ENCODE measurements around the gene PSME2. TPM values are rescaled to one million over a fixed set of nuclear protein-coding genes. Genes with fewer than 3 reads are reported as not detected.

Gene PSME2
- total and polyA plus RNA-seq, 2 of the 13 experiments (the other 11 are each of a cell fraction or from before 2014, with no cell fraction given) = 332 to 716 TPM

DNA sequence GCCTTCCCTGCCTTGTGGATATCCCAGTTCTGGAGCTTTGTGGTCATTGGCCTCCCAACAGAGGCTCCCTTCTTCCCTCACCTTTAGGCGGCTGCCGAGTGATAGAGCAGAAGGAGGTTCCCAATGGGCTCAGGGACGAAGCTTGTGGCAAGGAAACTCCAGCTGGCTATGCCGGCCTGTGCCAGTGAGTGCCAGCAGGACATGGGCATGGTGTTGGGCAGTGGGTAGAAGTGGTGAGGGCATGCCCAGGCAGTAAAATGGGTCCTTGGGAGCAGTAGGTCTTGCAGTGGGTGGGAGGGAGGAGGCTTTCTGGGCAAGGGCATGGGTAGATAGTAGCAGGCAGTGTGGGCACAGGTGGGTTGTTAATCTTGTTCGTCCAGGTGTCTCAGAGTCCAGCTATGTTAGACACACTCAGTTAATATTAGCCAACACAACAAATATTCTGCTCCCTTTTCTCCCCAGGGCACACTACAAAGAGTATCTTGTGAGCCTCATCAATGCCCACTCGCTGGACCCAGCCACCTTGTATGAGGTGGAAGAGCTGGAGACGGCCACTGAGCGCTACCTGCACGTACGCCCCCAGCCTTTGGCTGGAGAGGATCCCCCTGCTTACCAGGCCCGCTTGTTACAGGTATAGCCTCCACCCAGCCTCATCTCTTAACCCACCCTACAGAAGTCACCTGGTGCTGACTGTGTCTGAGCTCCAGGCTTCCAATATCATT, 13.5 kb upstream of the PSME2 start (continued):
- no peak for TF ChIP-seq MEF2D (CRISPR knock-in tag; IDR thresholded peaks at IDR 0.05)
- no peak for TF ChIP-seq ZNF251 (CRISPR knock-in tag; IDR thresholded peaks at IDR 0.05)
- TF ChIP-seq ADNP (CRISPR knock-in tag; IDR thresholded peaks at IDR 0.05) = no peak
- no peak for TF ChIP-seq ZSCAN29 (CRISPR knock-in tag; conservative IDR thresholded peaks at IDR 0.05)
- no peak for TF ChIP-seq KLF6 (CRISPR knock-in tag; IDR thresholded peaks at IDR 0.05)
- TF ChIP-seq ZNF282 (IDR thresholded peaks at IDR 0.05; ENCODE audit: partially characterized antibody) = no peak
- TF ChIP-seq ZFP41 (CRISPR knock-in tag; IDR thresholded peaks at IDR 0.05; ENCODE audit: borderline replicate concordance) = no peak
- peak; percentile 81 for TF ChIP-seq AGO2 (optimal IDR thresholded peaks at IDR 0.05; ENCODE audit: low read depth, low read length)
- 0 out of 2 replicates have a peak, but pooled peaks have one; percentile 20 for TF ChIP-seq ZNF839 (CRISPR knock-in tag; IDR thresholded peaks at IDR 0.05; ENCODE audit: borderline replicate concordance)
- no peak for TF ChIP-seq ZBTB20 (CRISPR knock-in tag; IDR thresholded peaks at IDR 0.05; ENCODE audit: borderline replicate concordance, low read depth)
- TF ChIP-seq ZNF776 (CRISPR knock-in tag; IDR thresholded peaks at IDR 0.05) = 0 out of 2 replicates have a peak, but pooled peaks have one; percentile 31
- TF ChIP-seq RBM22 (optimal IDR thresholded peaks at IDR 0.05; ENCODE audit: low read length) = peak; percentile 54
- TF ChIP-seq ZNF749 (CRISPR knock-in tag; IDR thresholded peaks at IDR 0.05; ENCODE audit: borderline replicate concordance) = no peak
- no peak for TF ChIP-seq POGZ (CRISPR knock-in tag; IDR thresholded peaks at IDR 0.05)
- no peak for TF ChIP-seq THAP11 (CRISPR knock-in tag; IDR thresholded peaks at IDR 0.05)
- no peak for TF ChIP-seq GABPB1 (CRISPR knock-in tag; IDR thresholded peaks at IDR 0.05)
- 0 out of 2 replicates have a peak, but pooled peaks have one; percentile 16 for TF ChIP-seq DNMT1 (CRISPR knock-in tag; IDR thresholded peaks at IDR 0.05)
- TF ChIP-seq, protein P1, sequence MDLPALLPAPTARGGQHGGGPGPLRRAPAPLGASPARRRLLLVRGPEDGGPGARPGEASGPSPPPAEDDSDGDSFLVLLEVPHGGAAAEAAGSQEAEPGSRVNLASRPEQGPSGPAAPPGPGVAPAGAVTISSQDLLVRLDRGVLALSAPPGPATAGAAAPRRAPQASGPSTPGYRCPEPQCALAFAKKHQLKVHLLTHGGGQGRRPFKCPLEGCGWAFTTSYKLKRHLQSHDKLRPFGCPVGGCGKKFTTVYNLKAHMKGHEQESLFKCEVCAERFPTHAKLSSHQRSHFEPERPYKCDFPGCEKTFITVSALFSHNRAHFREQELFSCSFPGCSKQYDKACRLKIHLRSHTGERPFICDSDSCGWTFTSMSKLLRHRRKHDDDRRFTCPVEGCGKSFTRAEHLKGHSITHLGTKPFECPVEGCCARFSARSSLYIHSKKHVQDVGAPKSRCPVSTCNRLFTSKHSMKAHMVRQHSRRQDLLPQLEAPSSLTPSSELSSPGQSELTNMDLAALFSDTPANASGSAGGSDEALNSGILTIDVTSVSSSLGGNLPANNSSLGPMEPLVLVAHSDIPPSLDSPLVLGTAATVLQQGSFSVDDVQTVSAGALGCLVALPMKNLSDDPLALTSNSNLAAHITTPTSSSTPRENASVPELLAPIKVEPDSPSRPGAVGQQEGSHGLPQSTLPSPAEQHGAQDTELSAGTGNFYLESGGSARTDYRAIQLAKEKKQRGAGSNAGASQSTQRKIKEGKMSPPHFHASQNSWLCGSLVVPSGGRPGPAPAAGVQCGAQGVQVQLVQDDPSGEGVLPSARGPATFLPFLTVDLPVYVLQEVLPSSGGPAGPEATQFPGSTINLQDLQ (CRISPR knock-in tag; IDR thresholded peaks at IDR 0.05) = 0 out of 2 replicates have a peak, but pooled peaks have one; percentile 24
- no peak for TF ChIP-seq ZNF775 (CRISPR knock-in tag; IDR thresholded peaks at IDR 0.05; ENCODE audit: borderline replicate concordance)
- TF ChIP-seq, protein P2, sequence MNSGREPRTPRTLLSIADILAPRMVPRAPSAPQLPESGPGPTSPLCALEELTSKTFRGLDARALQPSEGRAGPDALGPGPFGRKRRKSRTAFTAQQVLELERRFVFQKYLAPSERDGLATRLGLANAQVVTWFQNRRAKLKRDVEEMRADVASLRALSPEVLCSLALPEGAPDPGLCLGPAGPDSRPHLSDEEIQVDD (CRISPR knock-in tag; IDR thresholded peaks at IDR 0.05; ENCODE audit: borderline replicate concordance) = peak; percentile 49; the same call in 1 of the 2 replicates
- TF ChIP-seq CBX1 (IDR thresholded peaks at IDR 0.05; ENCODE audit: low read depth) = no peak
- no peak for TF ChIP-seq ZNF781 (CRISPR knock-in tag; IDR thresholded peaks at IDR 0.05; ENCODE audit: borderline replicate concordance, not compliant biosample characterization)
- TF ChIP-seq, protein P3, sequence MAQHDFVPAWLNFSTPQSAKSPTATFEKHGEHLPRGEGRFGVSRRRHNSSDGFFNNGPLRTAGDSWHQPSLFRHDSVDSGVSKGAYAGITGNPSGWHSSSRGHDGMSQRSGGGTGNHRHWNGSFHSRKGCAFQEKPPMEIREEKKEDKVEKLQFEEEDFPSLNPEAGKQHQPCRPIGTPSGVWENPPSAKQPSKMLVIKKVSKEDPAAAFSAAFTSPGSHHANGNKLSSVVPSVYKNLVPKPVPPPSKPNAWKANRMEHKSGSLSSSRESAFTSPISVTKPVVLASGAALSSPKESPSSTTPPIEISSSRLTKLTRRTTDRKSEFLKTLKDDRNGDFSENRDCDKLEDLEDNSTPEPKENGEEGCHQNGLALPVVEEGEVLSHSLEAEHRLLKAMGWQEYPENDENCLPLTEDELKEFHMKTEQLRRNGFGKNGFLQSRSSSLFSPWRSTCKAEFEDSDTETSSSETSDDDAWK (CRISPR knock-in tag; IDR thresholded peaks at IDR 0.05) = no peak
- no peak for TF ChIP-seq SKI (IDR thresholded peaks at IDR 0.05; ENCODE audit: partially characterized antibody)
- TF ChIP-seq, protein P4, sequence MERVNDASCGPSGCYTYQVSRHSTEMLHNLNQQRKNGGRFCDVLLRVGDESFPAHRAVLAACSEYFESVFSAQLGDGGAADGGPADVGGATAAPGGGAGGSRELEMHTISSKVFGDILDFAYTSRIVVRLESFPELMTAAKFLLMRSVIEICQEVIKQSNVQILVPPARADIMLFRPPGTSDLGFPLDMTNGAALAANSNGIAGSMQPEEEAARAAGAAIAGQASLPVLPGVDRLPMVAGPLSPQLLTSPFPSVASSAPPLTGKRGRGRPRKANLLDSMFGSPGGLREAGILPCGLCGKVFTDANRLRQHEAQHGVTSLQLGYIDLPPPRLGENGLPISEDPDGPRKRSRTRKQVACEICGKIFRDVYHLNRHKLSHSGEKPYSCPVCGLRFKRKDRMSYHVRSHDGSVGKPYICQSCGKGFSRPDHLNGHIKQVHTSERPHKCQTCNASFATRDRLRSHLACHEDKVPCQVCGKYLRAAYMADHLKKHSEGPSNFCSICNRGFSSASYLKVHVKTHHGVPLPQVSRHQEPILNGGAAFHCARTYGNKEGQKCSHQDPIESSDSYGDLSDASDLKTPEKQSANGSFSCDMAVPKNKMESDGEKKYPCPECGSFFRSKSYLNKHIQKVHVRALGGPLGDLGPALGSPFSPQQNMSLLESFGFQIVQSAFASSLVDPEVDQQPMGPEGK (CRISPR knock-in tag; IDR thresholded peaks at IDR 0.05) = no peak
